Esophagus squamous epithelium (tissue), 4 donors: ENCODE results near the gene GPR83.

Source experiments
- CTCF ChIP-seq, 6 experiments: fragments of 450-650 bp in 4 of 6; fragments of 200-600 bp in 2 of 6; sonication (generic) in 2 of 6; IDR thresholded peaks; one replicate each; pipeline ENCODE4 v1.5.1; 2016 to 2019; ENCODE audit warnings: antibody characterized with exemption in 6 of 6, mild to moderate bottlenecking in 4 of 6, moderate library complexity in 4 of 6
- POLR2A ChIP-seq, 4 donors: fragments of 450-650 bp; IDR thresholded peaks; one replicate each; pipeline ENCODE4 v1.6.1; 2017; ENCODE audit warnings: antibody characterized with exemption in 4 of 4, mild to moderate bottlenecking in 4 of 4, moderate library complexity in 3 of 4

GRCh38 chr11:94401773-94402265 is 600 bp upstream of the GPR83 start:
- no peak for TF ChIP-seq CTCF (IDR thresholded peaks at IDR 0.05)
- TF ChIP-seq POLR2A (IDR thresholded peaks at IDR 0.05), result no peak
